DMS153 treated with DMSO at 0.1 percent for 48 hours (cell line): ENCODE results near the gene ARHGAP45.
A peak's percentile ranks its signal among the peaks of the same experiment; 100 is the strongest.

ENCODE experiments used
- DNase-seq: peaks from one replicate; lab custom pipeline; 2025; ENCODE audit not compliant: unreplicated experiment; lab: John Stamatoyannopoulos, UW

Gene ARHGAP45

DNA sequence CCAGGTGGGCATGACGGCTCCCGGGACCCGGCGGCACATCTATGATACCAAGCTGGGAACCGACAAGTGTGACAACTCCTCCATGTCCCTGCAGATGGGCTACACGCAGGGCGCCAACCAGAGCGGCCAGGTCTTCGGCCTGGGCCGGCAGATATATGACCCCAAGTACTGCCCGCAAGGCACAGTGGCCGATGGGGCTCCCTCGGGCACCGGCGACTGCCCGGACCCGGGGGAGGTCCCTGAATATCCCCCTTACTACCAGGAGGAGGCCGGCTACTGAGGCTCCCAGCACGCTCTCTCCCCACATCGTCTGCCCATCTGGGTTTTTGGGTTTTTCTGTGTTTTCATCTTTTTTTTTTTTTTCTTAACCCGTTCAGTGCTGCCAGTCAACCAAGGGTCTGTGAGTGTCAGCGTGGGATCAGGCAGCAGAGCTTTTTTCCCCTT is 29.3 kb upstream of the ARHGAP45 start:
- no peak for DNase-seq

DNA sequence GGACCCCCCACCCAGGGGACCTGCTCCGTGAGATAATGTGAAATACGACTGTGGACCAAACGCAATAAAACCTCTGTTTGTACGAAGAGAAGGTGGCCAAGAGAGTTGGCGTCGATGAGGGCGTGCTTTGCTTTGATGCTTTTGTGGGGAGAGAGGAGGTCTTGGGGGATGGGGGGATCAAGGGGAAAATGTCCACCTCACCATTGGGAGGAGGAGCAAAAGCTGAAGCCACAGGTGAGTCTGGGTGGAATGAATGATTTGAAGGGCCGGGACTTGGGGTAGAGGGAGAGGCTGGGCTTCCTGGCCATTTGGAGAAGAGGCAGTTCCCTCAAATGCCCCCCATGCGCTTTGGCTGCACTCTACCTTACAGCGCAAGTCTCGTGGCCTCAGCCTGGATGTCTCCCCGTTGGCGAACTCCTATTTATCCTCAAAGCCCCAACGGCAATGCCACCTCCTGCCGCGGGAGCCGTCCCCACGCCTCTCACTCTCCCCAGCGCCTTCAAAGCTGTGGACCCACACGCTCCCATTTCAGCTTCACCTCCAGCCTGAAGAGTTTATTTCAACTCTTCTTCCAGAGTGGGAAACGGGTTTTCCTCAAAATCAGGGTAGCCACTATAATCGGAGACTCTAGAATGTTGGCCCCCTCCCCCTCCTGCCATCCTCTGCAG is 27.9 kb upstream of the ARHGAP45 start:
- no peak for DNase-seq

DNA sequence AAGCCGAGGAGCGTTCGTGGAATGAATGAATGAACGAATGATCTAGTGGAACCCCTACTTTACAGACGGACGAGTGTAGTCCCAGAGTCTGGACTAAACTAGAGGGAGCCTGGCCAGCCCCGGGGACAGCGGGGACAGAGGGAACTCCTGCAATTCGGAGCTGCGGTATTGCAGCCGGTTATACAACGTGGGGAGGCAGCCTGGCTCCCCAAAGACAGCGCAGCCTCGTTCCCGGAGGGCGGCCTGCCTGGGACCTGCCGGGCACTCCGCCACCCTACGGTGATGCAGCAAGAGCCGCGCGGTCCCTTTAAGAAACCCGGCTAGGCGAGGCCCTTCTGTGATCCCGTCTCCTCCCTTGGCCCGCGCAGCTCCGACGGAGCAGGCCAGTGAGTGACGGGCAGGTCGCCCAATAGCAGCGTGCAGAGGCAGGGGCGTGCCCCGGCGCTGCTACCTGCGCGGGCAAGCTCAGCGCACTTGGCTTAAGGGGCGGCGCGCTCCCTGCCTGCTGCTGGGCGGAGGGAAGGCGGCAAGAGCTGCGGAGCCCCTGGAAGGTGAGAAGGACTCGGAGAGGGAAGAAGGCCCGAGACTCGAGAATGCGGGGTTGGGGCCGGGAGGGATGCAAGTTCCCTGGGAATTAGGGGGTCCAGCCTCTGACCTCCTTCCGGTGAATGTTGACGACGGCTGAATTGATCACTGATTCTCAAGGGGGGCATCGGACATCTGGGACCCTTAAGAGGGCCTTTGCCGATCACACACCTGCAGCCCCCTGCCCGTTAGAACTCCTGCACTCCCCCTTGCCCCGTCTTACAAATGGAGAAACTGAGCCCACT is 27.1 kb upstream of the ARHGAP45 start, which contains the start of gene ABCA7:
ABCA7 (plus strand) TSS at position 462 of the 830 bp plus-strand sequence. CDS start 1,255 bp downstream, outside the sequence.
- peak; percentile 82 for DNase-seq

DNA sequence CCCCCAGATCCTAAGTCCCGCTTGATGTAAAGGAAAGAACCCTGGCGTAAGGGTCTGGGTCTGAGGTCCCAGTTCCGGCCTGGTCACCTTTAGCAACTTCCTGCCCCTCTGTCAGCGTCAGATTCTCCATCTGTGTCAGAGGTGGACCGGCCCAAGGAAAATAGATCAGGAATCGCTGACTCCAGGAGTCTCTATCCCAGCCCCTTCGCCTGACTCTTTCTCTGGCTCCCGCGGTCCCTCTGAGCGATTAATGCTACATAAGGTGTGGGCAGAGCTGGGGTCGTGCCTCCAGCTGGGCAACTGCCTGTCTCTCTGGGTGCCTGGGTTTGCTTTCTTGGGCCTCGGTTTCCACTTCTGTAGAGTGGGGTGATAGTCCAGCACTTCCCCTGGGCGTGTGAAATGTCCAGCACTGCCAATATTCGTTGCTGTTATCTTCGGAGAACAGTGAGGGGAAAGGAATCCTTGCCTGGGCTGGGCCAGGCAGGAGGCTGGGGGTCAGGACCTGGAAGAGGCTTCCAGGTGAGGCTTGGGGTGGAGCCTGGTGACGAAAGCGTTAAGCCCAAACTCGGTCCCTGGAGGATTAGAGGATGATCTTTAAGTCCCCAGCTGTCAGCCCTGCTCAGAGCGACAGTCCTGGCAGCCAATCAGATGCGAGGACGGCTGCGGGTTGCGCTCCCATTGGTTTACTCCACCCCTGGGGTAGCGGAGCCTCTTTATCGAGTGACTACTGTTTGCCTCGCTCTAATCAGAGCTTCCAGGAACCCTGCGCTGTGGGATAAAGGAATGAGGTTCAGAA is 26.3 kb upstream of the ARHGAP45 start:
- DNase-seq = peak; percentile 37

DNA sequence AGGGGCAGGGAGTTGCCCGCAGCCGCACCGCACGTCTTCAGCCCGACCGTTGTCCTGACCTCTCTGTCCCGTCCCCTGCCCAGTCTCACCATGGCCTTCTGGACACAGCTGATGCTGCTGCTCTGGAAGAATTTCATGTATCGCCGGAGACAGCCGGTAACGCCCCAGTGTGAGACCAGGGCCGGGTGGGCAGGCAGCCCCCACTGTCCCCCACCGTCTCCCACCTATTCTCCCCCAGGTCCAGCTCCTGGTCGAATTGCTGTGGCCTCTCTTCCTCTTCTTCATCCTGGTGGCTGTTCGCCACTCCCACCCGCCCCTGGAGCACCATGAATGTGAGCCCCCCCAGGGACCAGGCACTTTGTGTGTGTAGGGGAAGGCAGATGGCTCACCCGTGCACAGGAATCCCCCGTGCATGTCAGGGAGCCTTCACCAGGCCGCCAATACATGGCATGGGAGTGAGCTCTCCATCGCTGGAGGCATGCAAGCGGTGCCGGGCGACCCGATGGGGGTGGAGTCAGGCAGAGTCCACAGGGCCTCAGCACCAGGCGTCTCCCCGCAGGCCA is 25.6 kb upstream of the ARHGAP45 start:
- no peak for DNase-seq

DNA sequence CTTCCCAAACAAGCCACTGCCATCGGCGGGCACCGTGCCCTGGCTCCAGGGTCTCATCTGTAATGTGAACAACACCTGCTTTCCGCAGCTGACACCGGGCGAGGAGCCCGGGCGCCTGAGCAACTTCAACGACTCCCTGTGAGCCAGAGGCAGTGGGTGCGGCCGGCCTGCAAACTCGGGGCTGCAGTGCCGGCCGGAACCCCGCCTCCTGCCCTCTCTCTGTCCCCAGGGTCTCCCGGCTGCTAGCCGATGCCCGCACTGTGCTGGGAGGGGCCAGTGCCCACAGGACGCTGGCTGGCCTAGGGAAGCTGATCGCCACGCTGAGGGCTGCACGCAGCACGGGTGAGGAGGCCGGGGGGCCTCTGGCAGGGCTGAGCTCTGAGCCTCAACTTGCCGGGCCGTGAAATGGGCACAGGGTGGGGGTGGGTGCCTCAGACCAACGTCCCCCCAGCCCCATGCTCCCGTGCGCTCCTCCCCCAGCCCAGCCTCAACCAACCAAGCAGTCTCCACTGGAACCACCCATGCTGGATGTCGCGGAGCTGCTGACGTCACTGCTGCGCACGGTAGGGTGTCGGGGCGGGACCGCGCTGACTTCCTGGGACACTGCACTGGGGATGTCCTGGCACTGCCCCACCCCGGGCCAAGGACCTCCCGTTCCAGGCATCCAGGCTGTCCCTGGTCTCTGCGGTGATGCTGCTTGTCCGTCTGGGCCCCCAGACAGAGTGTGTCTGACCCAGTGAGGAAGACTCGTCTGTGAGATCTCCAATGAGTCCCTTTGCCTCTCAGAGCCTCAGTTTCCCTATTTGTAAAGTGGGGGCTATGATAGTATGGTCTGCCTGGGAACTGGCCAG is 24.9 kb upstream of the ARHGAP45 start:
- no peak for DNase-seq

DNA sequence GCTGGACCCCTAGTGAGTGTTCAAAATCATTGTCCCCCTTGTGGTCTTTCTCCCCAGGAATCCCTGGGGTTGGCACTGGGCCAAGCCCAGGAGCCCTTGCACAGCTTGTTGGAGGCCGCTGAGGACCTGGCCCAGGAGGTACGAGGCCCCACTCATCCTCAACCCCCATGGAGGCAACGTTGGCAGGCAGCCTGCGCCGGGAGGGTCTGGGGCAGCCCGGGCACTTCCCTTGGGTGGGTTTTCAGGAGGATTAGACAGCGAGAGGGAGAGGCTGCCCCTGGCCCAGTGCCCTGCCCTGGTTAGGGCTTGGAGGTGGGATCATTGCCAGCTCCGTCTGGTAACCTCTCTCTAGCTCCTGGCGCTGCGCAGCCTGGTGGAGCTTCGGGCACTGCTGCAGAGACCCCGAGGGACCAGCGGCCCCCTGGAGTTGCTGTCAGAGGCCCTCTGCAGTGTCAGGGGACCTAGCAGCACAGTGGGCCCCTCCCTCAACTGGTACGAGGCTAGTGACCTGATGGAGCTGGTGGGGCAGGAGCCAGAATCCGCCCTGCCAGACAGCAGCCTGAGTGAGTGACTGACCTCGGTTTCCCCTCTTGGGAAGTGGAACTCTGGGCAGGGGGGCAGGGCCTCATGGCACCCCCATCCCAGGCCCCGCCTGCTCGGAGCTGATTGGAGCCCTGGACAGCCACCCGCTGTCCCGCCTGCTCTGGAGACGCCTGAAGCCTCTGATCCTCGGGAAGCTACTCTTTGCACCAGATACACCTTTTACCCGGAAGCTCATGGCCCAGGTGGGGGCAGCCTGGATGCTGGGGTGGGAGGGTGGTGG is 24.1 kb upstream of the ARHGAP45 start:
- no peak for DNase-seq

DNA sequence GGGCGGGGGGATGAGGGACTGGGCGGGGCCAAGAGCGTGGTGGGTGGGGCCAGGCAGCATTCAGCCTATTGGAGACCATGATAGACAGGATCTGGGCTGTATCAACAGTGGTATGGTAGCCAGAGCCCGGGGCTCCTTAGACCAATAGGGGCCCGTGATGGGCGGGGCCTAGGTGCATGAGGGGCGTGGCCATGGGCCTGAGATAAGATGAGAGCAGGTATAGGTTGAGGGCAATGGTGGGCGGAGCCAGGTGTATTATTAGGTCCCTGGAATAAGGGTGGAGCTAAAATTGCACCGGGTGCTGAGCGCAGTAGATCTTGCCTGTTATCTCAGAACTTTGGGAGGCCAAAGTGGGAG is 21.7 kb upstream of the ARHGAP45 start:
- no peak for DNase-seq

DNA sequence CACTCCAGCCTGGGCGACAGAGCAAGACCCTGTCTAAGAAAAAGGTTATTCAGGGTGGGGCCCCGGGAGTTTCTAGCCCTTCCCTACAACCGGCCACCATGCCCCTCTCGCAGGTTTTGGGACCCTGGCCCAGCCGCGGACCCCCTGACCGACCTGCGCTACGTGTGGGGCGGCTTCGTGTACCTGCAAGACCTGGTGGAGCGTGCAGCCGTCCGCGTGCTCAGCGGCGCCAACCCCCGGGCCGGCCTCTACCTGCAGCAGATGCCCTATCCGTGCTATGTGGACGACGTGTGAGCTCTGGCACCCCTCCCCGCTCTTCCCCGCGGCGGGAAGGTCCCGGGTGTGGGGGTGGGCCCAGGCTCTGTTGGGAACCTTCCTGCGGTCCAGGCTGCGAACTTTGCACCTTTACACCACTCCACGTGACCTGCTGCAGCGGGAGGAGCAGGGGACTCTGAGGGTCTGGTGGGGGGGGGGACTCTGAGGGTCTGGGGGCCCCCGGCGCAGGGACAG is 20.8 kb upstream of the ARHGAP45 start:
- DNase-seq = no peak

DNA sequence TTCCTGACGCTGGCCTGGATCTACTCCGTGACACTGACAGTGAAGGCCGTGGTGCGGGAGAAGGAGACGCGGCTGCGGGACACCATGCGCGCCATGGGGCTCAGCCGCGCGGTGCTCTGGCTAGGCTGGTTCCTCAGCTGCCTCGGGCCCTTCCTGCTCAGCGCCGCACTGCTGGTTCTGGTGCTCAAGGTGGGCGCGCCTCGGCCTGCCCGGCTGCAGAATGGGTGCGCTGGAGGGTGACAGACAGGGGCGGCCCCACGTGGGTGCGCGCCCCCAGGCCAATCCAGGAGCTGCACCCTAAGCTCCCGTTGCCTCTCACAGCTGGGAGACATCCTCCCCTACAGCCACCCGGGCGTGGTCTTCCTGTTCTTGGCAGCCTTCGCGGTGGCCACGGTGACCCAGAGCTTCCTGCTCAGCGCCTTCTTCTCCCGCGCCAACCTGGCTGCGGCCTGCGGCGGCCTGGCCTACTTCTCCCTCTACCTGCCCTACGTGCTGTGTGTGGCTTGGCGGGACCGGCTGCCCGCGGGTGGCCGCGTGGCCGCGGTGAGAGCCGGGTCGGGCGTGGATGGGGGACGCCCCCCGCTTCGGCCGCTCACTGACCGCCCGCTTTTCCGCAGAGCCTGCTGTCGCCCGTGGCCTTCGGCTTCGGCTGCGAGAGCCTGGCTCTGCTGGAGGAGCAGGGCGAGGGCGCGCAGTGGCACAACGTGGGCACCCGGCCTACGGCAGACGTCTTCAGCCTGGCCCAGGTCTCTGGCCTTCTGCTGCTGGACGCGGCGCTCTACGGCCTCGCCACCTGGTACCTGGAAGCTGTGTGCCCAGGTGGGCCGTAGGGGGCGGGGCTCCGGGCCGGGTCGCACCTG is 19.9 kb upstream of the ARHGAP45 start:
- no peak for DNase-seq

DNA sequence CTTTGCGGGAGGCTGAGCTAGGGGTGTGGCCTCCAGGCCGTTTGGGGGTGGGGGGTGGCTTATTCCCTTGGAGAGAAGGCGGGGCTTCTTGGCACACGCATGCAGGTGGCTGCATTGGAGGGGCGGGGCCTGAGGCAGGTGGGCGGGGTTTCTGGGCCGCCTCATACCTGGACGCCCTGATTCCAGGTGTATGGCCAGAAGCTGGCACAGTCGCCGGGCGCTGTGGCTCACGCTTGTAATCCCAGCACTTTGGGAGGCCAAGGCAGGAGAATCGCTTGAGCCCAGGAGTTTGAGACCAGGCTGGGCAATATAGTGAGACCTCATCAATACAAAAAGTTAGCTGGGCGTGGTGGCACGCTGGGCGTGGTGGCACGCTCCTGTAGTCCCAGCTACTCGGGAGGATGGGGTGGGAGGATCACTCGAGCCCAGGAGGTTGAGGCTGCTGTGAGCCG is 19.2 kb upstream of the ARHGAP45 start:
- DNase-seq = no peak

DNA sequence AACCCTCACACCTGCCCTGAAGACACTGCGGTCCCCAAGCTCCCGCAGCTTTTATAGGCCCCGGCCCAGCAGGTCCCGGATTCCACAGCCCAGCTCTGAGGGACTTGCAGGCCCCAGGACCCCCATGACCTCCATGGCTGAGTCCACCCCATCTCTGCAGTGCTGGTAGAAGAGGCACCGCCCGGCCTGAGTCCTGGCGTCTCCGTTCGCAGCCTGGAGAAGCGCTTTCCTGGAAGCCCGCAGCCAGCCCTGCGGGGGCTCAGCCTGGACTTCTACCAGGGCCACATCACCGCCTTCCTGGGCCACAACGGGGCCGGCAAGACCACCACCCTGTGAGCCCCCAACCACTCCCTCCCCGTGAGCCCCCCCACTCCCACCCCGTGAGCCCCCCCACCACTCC is 17.9 kb upstream of the ARHGAP45 start:
- DNase-seq = no peak

DNA sequence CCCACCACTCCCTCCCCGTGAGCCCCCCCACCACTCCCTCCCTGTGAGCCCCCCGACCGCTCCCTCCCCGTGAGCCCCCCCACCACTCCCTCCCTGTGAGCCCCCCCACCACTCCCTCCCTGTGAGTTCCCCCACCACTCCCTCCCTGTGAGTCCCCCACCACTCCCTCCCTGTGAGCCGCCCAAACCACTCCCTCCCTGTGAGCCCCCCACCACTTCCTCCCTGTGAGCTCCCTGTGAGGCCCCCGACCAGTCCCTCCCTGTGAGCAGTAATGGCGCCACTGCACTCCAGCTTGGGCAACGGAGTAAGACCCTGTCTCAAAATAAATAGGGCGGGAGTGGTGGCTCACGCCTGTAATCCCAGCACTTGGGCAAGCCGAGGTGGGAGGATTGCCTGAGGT is 17.2 kb upstream of the ARHGAP45 start:
- DNase-seq = no peak

DNA sequence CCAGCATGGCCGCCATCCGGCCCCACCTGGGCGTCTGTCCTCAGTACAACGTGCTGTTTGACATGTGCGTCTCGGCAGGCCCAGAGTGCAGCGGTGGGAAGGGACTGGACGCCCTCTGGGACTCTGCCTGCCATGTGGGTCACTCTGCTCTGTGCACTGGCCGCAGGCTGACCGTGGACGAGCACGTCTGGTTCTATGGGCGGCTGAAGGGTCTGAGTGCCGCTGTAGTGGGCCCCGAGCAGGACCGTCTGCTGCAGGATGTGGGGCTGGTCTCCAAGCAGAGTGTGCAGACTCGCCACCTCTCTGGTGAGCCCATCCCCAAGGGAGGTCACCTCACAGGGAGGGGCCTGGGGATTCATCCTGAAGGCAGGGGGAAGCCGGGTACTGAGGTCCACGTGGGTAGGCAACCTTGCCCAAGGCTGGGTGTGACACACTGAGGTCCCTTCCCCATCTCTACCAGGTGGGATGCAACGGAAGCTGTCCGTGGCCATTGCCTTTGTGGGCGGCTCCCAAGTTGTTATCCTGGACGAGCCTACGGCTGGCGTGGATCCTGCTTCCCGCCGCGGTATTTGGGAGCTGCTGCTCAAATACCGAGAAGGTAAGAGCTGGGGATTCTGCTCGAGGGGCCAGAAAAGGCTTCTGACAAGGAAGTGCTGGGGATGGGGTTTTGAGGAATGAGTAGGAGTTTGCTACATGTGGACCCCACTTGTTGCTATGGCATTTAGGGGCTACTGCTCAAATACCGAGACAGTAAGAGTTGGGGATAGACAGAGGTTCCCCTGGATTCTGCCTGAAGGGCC is 15.8 kb upstream of the ARHGAP45 start:
- DNase-seq = no peak

DNA sequence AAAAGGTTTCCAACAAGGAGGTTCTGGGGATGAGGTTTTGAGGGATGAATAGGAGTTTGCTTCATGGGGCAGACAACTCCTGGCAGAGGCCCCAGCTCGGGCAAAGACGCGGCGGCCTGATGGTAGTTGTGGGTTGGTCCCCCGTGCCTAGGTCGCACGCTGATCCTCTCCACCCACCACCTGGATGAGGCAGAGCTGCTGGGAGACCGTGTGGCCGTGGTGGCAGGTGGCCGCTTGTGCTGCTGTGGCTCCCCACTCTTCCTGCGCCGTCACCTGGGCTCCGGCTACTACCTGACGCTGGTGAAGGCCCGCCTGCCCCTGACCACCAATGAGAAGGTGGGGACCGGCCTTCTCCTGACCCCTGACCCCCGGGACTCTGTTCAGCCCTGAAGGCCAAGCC is 15.2 kb upstream of the ARHGAP45 start:
- no peak for DNase-seq

DNA sequence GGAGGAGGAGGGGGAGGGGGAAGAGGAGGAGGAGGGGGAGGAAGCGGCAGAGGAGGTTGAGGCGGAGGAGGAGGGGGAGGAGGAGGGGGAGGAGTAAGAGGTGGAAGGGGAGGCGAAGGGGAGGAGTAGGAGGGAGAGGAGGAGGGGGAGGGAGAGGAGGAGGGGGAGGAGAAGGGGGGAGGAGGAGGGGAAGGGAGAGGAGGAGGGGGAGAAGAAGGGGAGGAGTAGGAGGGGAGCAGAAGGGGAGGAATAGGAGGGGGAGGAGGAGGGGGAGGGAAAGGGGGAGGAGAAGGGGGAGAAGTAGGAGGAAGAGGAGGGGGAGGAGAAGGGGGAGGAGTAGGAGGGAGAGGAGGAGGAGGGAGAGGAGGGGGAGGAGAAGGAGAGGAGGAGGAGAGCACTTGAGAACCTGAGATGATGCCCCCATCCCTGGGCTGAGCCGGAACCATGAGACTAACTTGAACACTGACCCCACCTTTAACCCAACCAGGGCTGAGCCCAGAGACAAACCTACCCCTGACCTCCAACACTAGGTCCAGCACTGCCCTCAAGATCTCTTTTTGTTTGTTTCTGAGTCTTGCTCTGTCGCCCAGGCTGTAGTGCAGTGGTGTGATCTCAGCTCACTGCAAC is 14.5 kb upstream of the ARHGAP45 start:
- DNase-seq = no peak
